ENCODE results near the gene CELSR3. TPM values are rescaled to one million over a fixed set of nuclear protein-coding genes. Genes with fewer than 3 reads are reported as not detected.
A peak's percentile ranks its signal among the peaks of the same experiment; 100 is the strongest.

CELSR3 gene
- total and polyA plus RNA-seq, 2 of the 4 experiments (the other 2 are of a cell fraction), result 0.18 to 0.63 TPM

GRCh38 chr3:48635222-48636021 is 27.3 kb downstream of the CELSR3 start, which contains the start of gene SLC26A6:
TSS of gene SLC26A6 (minus strand) at chr3:48635461. CDS start at chr3:48635393, 68 bp downstream.
- H3K9ac ChIP-seq (ENCODE audit: low read depth, low read length), result peak within 1 kb of the TSS; percentile 84
- TF ChIP-seq RAD21 (IDR thresholded peaks at IDR 0.05; ENCODE audit: low read length), result peak; percentile 46
- TF ChIP-seq POLR2A (IDR thresholded peaks at IDR 0.05; ENCODE audit: low read depth, low read length), result no peak; the same call in 1 of the 2 replicates
- TF ChIP-seq RFX5 (IDR thresholded peaks at IDR 0.05; ENCODE audit: low read depth, low read length), result no peak
- no peak for TF ChIP-seq RCOR1 (IDR thresholded peaks at IDR 0.05; ENCODE audit: insufficient replicate concordance, low read length)
- peak; percentile 64 for TF ChIP-seq CTCF (conservative IDR thresholded peaks at IDR 0.05; ENCODE audit: low read depth, low read length)
- no peak for TF ChIP-seq FOS (IDR thresholded peaks at IDR 0.05; ENCODE audit: low read depth, low read length)
- no peak; the same call in 1 of the 2 replicates for TF ChIP-seq CHD1 (IDR thresholded peaks at IDR 0.05; ENCODE audit: low read depth, low read length)
- no peak for TF ChIP-seq CEBPB (IDR thresholded peaks at IDR 0.05; ENCODE audit: low read depth, low read length)
- peak; percentile 64; the same call in 1 of the 2 replicates for TF ChIP-seq MXI1 (IDR thresholded peaks at IDR 0.05; ENCODE audit: borderline replicate concordance, low read depth, low read length)
- TF ChIP-seq SMC3 (IDR thresholded peaks at IDR 0.05; ENCODE audit: low read depth, low read length), result peak; percentile 27
- TF ChIP-seq, protein P1, sequence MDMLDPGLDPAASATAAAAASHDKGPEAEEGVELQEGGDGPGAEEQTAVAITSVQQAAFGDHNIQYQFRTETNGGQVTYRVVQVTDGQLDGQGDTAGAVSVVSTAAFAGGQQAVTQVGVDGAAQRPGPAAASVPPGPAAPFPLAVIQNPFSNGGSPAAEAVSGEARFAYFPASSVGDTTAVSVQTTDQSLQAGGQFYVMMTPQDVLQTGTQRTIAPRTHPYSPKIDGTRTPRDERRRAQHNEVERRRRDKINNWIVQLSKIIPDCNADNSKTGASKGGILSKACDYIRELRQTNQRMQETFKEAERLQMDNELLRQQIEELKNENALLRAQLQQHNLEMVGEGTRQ (IDR thresholded peaks at IDR 0.05; ENCODE audit: low read depth, low read length), result 0 out of 2 replicates have a peak, but pooled peaks have one; percentile 8
- peak; percentile 92 for TF ChIP-seq MAZ (IDR thresholded peaks at IDR 0.05; ENCODE audit: borderline replicate concordance, low read depth, low read length)
- peak; percentile 98 for ATAC-seq (ENCODE audit: low read depth)

More at GRCh38 chr3:48635222-48636021, 27.3 kb downstream of the CELSR3 start, which contains the start of gene SLC26A6:
- Histone ChIP-seq H2BK5ac (ENCODE audit: low read depth, low read length, poor library complexity, severe bottlenecking) (peak within 1 kb of the TSS; percentile 71), H3K4ac (ENCODE audit: low read depth, low read length) (peak within 1 kb of the TSS; percentile 82), H3K4me1 (ENCODE audit: control insufficient read depth, insufficient read depth, low read length) (peaks cover 18% of the 10 kb centered on the region), H3K27ac (ENCODE audit: insufficient read depth, low read length) (peak within 1 kb of the TSS; percentile 79), H4K91ac (ENCODE audit: insufficient read depth, low read depth, low read length) (peak within 1 kb of the TSS; percentile 90), H4K20me1 (ENCODE audit: insufficient read depth, low read length) (peaks cover 42% of the 10 kb centered on the region), H3K23ac (ENCODE audit: low read depth, low read length) (peak within 1 kb of the TSS; percentile 95; the same call in 1 of the 2 replicates), H2BK15ac (ENCODE audit: low read depth, low read length) (peak within 1 kb of the TSS; percentile 47; the same call in 2 of the 3 replicates), H3K18ac (ENCODE audit: low read depth, low read length) (peak within 1 kb of the TSS; percentile 44), H2AFZ (replicated peaks; ENCODE audit: low read length, poor library complexity) (peak within 1 kb of the TSS; percentile 100), H2BK20ac (ENCODE audit: low read depth, low read length) (no peak within 1 kb of the TSS), H3K79me1 (ENCODE audit: low read depth in 1 of 2, low read length in 2 of 2) (peaks cover 42 to 64% of the 10 kb centered on the region in 2 experiments; a peak in 3 of 4 replicates), H3K27me3 (ENCODE audit: control insufficient read depth, insufficient read depth, low read length) (no peaks in the 10 kb centered on the region), H4K5ac (ENCODE audit: low read depth, low read length) (peak within 1 kb of the TSS; percentile 46), H3K36me3 (ENCODE audit: control insufficient read depth, insufficient read depth, low read length) (peaks cover 37% of the 10 kb centered on the region), H3K14ac (replicated peaks; ENCODE audit: low read depth, low read length) (peak within 1 kb of the TSS; percentile 97), H2AK9ac (replicated peaks; ENCODE audit: low read depth, low read length, poor library complexity) (peak within 1 kb of the TSS; percentile 99), H3K4me2 (ENCODE audit: low read depth, low read length) (peak within 1 kb of the TSS; percentile 97), H3K9me3 (ENCODE audit: control insufficient read depth, insufficient read depth, low read length) (no peaks in the 10 kb centered on the region), H3K4me3 (ENCODE audit: insufficient read depth, low read depth, low read length) (peak within 1 kb of the TSS; percentile 83), H4K8ac (ENCODE audit: low read depth in 2 of 2, low read length in 2 of 2) (peak within 1 kb of the TSS; percentile 71 to 82), H3K56ac (ENCODE audit: extremely low read depth, insufficient read depth, low read length) (peak within 1 kb of the TSS; percentile 68), H2BK120ac (ENCODE audit: low read depth, low read length) (peak within 1 kb of the TSS; percentile 74), H2AK5ac (ENCODE audit: low read depth, low read length) (peak within 1 kb of the TSS; percentile 90), H3K9me1 (ENCODE audit: insufficient read depth, low read length) (peaks cover 8% of the 10 kb centered on the region)
- peak; percentile 93 for DNase-seq
- WGBS, 2 experiments (ENCODE audit: extremely low coverage in 2 of 2, insufficient read length in 1 of 2), result 1% methylated on average over 38 of the region's 68 CpGs; no CpG with 5 or more reads in 1 of the 2 experiments
- in situ Hi-C loops (cut with MboI; ENCODE audit: low sequenced_read_pairs), result no loop called here
- dilution Hi-C loops (cut with HindIII; ENCODE audit: low sequenced_read_pairs, unreplicated experiment), result no loop called here
- ChIA-PET CTCF (interaction anchor here (0.5 to 2.2 kb wide), 12 partner anchors 13 to 79 kb away, joined by 3 to 6 read pairs (median 3); partner anchors contain the start of genes CELSR3, PFKFB4 and UCN2), POLR2A (ENCODE audit: unreplicated experiment) (no interaction called here)
- intact Hi-C loops (cut with micrococcal nuclease), result loop anchor here (1.0 to 10.0 kb wide), 8 partner anchors 17 to 191 kb away; partner anchors contain the start of genes ATRIP, CCDC51, NCKIPSD and PFKFB4
- no TSS peak for BruUV-seq (replicated peaks)
